ENCODE data around the gene B4GALT2.

The B4GALT2 gene

DNA sequence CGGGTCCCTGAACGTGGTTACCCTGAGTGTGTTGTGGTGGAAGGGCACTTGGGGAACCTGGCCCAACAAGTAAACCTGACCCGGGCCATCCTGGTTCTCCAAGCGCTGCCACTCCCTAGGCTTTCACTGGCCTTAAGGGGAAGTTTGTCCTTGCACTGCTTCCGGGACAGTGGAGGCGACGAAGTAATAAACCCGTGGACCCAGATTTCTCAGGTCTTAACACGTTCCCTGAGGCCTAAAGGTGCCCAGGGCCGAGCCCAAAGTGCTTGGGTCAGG, 12.1 kb downstream of the B4GALT2 start:
- TF ChIP-seq GATA1 (IDR thresholded peaks at IDR 0.05; ENCODE audit: low read depth, low read length): no peak
- TF ChIP-seq POLR2A (IDR thresholded peaks at IDR 0.05; ENCODE audit: low read length): no peak

DNA sequence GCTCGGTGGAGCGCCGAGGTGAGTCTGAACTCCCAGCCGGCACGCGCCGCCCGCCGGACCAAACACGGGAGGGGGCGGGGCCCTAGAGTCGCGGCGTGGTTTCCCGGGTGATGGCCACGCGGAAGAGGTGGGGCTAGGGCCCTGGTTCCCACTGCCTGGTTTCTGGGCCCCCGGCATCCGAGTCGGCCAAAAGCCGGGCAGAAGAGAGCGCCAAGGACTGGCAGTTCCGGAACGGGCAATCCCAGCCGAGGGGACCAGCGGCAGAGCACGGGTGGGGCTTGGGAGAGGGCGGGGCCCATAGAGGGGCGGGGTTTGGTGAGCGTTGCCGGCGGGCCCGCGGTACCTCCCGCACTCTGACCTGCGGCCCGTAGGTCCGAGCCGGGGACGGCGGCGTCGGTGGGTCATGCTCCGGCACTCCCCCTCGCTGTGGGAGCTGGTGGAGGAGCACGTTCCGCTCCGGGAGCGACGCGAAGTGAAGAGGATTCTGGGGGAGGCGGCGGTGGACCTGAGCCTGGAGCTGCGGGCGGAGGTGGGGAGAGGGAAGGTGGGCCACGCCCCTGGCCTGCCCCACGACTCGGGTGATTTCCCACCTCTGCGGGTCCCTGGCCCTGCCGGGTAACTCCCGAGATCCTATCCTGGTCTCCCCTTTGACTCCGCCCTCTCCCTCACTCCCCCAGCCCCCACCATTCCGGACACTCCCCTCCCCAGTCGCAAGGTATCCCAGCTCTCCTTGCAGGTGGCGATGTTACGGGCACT, 12.6 kb downstream of the B4GALT2 start, which contains the start of gene CCDC24:
Gene CCDC24, plus strand, starts transcription at position 124 of the 756 bp plus-strand sequence. Its CDS starts 280 bp downstream, at position 404.
- peak; percentile 25 for TF ChIP-seq POLR2A (IDR thresholded peaks at IDR 0.05; ENCODE audit: low read length)
- no peak for TF ChIP-seq GATA1 (IDR thresholded peaks at IDR 0.05; ENCODE audit: low read depth, low read length)
- peak; percentile 78 to 83 for DNase-seq

More for the DNA sequence above, 12.1 kb downstream of the B4GALT2 start:
- DNase-seq: no peak

DNA sequence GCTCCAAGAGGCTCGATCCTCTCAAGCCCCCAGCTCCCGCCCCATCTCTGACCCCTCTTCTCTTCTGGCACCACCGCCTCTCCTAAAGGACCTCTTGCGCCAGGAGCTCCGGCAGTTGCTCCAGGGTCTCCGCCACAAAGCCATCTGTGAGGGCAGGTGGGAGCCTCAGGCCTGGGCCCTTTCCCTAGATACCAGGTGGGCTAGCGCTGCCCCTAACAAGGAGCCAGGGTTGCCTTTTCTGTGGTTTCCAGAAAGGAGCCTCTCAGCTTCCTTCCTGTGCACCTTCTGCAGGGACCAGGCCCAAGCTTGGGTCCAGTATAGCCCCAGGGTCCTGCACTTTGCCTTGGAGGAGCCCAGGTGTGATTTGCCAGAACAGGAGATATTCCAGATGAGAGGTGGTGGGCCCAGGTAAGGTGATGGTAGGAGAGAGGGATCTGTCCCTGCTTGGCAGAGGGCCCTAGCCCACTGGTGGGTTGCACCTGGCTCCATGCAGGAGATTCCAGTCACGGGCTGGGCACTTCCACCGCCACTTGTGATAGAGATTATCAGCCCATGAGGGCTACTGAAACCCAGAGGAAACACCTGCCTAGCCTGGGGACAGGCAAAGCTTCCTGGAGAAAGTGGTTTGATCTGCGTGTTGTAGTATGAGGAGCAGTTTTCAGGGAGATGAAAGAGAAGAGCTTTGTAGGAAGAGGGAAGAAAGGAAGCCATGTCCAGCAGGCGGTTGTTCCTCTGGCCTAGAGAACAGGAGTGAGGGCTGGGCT, 13.4 kb downstream of the B4GALT2 start:
- TF ChIP-seq POLR2A (IDR thresholded peaks at IDR 0.05; ENCODE audit: low read length) (no peak), GATA1 (IDR thresholded peaks at IDR 0.05; ENCODE audit: low read depth, low read length) (no peak)
- no peak for DNase-seq

DNA sequence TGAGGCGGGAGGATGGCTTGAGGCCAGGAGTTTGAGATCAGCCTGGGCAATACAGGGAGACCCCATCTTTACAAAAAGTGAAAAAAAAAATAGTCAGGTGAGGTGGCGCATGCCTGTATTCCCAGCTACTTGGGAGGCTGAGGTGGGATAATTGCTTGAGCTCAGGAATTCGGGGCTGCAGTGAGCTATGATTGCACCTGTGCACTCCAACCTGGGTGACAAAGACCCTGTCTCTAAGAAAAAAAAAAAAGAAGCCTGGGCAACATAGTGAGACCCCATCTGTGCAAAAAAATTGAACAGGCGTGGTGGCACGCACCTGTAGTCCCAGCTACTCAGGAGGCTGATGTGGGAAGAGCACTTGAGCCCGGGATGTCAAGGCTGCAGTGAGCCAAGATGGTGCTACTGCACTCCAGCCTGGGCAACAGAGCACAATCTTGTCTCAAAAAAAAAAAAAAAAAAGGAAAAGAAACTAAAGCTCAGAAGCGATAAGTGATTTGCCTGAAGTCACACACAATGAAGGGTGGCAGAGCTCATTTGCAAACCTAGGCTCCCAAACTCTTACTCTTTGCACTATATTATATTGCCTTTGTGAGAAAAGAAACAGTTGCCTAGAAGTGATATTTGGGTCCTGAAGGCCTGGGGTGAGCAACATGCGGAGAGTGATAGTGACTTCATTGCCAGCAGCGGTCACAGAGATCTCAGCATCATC, 14.3 kb downstream of the B4GALT2 start:
- TF ChIP-seq POLR2A (IDR thresholded peaks at IDR 0.05; ENCODE audit: low read length) (no peak), GATA1 (IDR thresholded peaks at IDR 0.05; ENCODE audit: low read depth, low read length) (no peak)
- no peak for DNase-seq

DNA sequence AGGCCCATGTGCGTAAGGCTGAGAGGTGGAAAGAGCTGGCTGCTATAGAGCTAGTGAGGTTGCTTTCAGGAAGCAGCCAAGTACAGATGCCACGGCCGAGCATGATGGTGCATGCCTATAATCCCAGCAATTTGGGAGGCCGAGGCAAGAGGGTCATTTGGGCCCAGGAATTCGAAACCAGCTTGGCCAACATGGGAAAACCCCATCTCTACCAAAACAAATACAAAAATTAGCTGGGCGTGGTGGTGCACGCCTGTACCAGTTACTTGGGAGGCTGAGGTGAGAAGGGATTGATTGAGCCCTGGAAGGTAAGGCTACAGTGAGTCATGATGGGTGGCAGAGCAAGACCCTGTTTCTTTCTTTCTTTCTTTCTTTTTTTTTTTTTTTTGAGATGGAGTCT, 15.1 kb downstream of the B4GALT2 start:
- DNase-seq: no peak
- TF ChIP-seq GATA1 (IDR thresholded peaks at IDR 0.05; ENCODE audit: low read depth, low read length): no peak
- no peak for TF ChIP-seq POLR2A (IDR thresholded peaks at IDR 0.05; ENCODE audit: low read length)

DNA sequence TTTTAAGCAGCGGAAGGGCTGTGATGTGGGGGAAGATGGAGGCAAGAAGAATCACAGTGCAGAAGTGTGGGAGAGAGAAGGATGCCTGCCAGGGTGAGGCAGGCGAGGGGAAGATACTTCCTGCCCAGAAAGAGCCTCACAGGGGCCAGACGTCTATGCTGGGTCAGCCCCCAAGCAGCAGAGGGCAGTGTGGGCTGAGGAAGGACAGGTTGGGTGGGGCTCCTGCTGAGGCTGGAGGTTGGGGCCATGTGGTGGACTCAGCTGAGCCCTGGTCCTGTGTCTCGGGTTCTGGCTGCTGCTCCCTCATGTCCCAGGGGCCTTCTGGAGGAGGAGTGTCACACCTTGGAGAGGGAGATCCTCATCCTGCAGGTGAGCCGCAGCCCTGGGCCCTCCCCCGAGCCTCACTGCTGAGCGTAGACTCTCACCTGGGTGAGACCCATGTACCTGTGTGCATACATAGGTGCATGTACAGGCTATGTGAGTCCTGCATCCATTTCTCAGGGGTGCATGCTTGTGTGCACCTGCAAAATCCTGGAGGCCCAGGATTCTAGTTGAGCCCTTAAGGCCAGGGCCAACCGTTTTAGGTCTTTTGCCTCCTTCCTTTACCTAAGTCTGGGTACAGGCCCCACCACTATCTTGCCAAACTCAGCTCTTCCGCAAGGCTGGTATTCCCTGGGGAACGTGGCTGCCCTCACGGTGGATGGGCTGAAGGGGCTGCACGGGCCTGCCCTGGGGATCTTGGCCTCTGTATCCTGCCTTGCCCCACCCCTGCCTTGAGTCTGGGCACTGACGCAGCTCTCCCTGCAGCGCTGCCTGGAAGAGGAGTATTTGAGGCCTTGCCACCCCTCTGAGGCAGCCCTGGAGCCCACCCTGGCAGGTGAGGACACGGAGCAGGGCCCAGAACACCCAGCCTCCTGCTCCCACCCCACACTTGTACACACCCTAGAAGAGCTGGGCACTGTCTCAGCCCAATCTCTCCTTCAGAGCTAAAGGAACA, 16.1 kb downstream of the B4GALT2 start:
- TF ChIP-seq POLR2A (IDR thresholded peaks at IDR 0.05; ENCODE audit: low read length): no peak
- no peak for TF ChIP-seq GATA1 (IDR thresholded peaks at IDR 0.05; ENCODE audit: low read depth, low read length)
- peak; percentile 77 to 78 for DNase-seq

DNA sequence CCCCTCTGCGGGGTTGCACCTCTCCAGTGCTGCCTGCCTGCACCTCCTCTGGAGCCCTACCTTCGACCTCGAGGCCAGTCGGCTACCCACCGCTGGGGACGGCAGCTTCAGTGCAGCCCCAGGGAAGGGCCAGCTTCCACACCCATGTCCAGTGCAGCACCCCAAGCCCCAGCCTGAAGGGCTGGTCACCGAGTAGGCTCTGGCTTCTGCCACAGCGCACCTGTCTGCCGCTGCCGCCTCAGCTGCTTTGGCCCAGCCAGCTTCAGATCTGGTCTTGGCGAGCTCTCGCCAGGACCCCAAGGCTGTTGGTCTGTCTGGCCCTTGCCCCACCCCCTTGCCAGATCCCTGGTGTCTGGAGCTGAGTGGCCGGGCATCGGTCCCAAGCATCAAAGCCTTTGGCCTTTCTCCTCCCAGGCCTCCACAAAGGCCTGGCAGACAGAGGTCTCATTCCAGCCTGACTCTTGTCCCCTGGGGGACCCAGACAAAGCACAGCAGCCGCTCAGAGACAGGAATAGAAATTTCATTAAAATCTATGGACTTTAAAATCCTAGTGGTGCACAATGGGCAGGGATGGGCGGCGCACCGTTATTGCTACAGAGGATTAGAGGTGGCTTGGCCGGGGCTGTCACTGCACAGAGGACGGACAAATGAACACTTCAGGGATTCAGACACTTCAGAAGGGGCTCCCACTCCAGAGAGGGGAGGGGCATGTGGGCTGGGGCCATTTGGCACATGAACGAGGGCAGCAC, 17.1 kb downstream of the B4GALT2 start:
- DNase-seq: no peak
- TF ChIP-seq POLR2A (IDR thresholded peaks at IDR 0.05; ENCODE audit: low read length) (no peak), GATA1 (IDR thresholded peaks at IDR 0.05; ENCODE audit: low read depth, low read length) (no peak)

DNA sequence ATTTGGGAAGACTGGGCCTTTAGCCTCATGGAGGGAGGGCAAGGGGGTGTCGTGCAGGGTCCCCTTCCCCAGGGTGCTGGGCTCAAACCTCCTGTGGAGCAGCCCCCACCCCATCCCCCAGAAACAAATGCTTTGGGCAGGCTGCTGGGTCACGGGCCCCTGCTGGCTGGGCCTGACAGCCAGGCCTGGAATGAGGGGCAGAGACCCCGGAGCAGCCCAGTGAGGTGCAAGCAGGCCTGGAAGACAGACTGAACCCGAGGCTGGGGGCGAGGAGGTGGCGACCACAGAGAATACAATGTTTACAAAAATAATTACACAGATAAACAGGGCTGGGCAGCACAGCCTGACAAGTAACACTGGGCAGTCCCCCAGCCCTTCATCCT, 17.7 kb downstream of the B4GALT2 start:
- TF ChIP-seq POLR2A (IDR thresholded peaks at IDR 0.05; ENCODE audit: low read length) (no peak), GATA1 (IDR thresholded peaks at IDR 0.05; ENCODE audit: low read depth, low read length) (no peak)
- no peak for DNase-seq

DNA sequence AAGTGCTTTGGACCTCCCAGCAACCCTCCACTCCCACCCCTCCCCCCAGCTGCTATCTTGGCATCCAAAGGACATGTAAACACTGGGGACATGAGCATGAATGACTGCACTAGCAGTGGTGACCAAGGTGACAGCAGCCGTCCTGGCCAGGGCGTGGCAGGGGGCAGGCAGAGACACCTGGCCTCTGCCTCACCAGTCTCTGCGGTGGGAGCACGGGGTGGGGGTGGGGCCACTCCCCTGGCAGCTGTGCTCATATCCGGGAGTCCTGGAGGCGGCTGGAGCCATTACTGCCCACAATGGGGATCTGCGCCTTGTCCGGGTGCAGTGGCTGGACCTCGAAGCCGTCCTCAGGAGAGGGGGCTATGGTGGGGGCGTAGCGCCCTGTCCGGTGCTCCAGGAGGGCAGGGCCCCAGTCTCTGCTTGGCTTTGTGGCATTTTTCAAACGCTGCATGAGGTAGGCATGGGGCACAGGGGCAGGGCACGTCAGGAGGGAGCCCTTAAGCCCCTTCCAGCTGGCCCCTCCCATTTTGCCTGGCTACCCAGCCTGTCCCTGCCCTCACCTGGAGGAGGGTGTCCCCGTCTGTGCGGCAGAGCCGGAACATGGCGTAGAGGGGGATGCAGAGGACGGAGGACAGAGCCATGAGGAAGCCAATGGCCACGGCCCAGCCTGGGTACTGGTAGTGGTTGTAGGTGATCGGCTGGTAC, 18.4 kb downstream of the B4GALT2 start:
- DNase-seq: no peak
- TF ChIP-seq POLR2A (IDR thresholded peaks at IDR 0.05; ENCODE audit: low read length) (no peak), GATA1 (IDR thresholded peaks at IDR 0.05; ENCODE audit: low read depth, low read length) (no peak)

DNA sequence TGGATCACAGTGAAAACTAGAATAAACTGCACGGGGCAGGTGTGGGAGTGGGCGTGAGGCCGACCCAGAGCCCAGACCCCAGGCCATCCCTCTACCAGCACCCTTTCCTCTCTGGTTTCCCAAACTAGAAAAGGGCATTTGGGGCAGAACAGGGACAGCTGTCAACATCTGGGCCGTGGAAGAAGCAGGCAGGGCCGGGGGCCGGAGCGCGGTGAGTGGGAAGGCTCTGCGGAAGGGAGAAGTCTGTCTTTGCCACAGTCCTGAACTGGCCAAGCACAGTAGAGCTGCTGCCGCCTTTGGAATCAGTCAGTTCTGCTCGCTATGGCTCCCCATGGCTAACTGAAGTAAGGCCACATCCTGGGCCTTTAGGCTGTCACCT, 19.0 kb downstream of the B4GALT2 start:
- no peak for DNase-seq
- TF ChIP-seq POLR2A (IDR thresholded peaks at IDR 0.05; ENCODE audit: low read length) (no peak), GATA1 (IDR thresholded peaks at IDR 0.05; ENCODE audit: low read depth, low read length) (no peak)

DNA sequence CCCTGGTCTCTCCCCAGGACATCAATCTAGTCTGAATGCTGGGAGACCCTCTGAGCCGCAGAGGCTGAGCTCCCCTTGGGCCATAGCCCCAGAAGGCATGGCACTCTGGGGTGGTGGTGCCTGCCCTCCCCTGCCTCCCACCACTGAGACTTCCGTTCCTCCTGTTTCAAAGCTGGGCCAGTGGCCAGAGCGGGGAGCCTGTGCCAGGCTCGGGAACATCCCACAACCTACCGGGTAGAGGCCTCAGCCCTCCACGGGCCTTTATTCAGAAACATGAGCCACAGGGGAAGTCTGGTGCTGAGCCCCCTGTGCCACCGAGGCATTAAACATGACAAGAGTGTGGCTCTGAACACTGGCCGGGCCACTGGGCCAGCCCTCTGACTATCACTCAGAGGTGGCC, 20.4 kb downstream of the B4GALT2 start:
- no peak for TF ChIP-seq GATA1 (IDR thresholded peaks at IDR 0.05; ENCODE audit: low read depth, low read length)
- no peak for TF ChIP-seq POLR2A (IDR thresholded peaks at IDR 0.05; ENCODE audit: low read length)

DNA sequence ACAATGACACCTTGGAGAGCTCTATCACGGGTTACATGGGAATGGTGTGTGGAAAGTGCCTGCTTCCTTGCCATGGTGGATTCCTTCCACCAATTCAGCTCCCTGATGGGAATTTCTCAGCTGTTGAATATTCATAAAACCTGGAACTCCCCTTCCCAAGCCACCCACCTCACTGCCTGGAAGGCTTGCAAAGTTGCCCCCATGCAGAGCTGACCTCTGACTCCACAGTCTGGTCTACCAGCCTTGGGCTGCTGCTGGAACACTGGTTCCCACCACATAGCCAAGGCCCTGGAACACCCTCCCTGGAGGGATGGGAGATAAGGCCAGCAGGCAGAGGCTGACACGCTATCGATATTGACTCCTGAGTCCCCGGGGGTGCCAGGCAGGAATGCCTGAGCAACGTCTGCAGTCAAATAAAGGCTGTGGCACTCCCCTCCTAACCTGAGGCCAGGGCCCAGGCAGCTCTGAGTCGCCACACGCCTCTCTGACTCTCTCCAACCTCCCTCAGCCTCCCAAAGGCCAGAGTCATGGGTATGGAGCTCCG, 21.2 kb downstream of the B4GALT2 start:
- TF ChIP-seq GATA1 (IDR thresholded peaks at IDR 0.05; ENCODE audit: low read depth, low read length) (no peak), POLR2A (IDR thresholded peaks at IDR 0.05; ENCODE audit: low read length) (no peak)

More for the DNA sequence above, 20.4 kb downstream of the B4GALT2 start:
- DNase-seq: no peak

More for the DNA sequence above, 21.2 kb downstream of the B4GALT2 start:
- no peak for DNase-seq
